ENCODE data around the gene DBH.

Gene DBH

DNA sequence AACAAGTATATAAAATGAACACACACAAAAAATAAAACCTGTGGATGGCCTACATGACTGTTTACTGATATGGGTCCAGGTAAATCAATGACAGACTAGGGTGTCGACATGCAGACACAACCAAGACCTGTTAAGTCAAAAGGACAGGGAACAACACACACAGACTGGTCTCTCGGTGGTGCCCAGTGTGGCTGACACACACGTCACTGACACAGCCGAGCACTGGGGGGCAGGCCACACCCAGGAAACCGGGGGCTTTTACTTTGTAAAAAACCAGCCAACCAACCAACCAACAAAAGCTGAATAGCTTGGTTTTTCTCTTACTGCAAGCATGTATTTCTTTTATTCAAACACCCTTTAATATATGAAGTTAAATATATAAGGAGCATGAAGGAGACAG, 31.9 kb upstream of the DBH start:
- DNase-seq (ENCODE audit: low read depth), result peak; percentile 15

DNA sequence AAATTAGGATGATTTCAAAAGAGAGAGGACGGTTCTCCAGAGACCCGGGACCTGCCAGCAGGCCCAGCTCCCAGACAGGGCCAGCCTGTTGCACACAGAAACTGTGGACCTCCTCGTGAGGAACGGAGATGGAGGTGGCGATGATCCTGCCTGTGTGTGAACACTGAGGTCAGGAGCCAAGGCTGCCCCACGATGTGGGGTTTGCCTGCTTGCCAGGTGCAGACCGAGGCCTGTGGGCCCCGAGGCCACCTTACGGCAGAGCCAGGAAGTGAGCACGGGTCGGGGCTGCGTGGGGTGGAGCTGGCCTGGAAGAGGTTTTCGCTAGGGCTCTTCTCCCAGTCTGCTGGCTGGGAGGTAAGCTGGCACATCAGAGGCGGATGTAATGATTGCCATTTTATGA, 31.3 kb upstream of the DBH start:
- no peak for DNase-seq (ENCODE audit: low read depth)

DNA sequence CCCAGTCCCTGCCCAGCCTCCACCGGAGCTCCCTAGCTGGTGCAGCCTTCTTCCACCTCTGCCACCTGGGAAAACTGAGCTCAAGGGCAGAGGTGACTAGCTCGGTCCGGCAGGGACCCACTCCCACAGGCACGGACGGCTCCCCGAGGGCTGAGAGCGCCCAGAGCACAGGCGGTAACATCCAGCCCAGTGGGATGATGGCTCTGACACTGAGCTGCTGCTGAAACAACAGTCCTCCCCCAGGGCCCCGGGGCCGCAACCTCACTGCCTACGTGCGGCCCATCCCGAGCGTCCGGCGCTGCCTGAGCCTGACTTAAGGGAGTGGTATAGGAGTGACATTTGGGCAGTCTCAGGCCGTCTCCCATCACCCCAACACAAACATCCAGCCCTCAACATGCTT, 30.7 kb upstream of the DBH start:
- DNase-seq (ENCODE audit: low read depth), result no peak

DNA sequence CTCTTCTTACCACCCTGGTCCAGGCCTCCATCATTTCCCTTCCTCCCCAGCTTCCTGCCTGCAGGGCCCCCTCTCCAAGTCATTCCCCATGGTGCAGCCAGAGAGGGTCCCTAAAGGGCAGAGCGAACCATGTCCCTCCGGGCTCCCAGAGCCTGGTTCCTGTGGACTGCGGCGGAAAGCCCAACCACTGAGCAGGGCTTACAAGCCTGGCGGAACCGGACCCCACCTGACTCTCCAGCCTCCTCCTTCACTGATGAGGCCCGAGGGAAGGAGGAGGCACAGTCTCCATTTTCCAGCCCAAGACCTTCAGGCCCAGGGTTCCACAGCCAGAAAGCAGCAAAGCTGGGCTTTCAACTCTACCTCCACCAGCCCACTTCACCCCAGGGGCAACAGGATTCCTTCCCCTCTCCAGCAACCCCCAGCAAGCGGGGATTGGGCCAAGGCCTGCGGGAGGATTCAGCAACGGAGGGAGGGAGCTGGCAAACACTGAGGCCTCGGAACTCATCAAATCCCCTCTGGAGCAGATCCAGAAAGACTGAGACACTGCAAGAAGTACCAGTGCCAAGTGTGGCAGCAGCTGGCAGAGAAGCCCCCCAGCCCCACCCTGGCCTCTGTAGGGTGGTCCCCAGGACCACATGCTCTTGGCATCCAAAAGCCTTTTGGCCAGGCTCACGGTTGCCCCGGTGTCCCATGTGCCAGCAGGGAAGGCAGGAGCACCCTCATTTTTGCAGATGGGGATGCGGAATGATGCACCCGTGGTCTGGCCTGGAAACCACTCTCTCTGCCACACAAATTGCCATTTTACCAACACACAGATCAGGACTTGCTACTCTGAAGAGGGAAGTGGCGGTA, 30.1 kb upstream of the DBH start:
- no peak for DNase-seq (ENCODE audit: low read depth)

DNA sequence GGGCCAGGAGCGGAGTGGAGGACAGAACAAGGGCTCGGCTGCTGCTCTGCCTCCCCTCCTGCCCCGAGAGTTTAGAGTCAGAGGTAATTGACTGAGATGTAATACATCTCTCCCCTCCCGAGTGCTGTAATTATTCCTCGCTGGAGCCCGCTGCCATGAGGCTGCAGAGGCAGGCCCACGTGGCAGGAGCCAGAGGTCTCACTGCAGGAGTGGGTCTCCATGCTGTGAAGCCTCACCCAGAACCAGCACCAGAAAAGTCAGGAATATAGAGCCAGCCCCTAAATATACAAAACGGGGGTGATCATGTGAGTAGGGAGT, 29.5 kb upstream of the DBH start:
- DNase-seq (ENCODE audit: low read depth), result no peak

DNA sequence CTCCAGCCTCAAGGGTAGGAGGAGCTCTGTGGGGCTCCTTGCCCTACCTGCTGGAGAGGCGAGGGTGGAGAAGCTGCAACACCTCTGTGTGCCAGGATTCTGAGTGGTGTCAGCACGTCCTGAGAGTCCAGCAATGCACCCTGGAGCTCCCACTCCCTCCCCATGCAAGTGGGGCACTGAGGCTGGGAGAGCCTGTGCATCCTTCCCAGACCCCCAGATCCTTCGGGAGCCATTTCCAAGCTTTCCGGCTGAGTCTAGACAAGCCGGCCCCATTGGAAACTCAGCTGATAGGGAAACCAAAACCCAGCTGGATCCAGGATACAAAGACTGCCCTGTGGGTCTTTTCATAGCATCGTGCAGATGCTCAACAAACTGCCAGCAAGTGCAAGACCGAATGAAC, 28.8 kb upstream of the DBH start:
- DNase-seq (ENCODE audit: low read depth), result no peak

DNA sequence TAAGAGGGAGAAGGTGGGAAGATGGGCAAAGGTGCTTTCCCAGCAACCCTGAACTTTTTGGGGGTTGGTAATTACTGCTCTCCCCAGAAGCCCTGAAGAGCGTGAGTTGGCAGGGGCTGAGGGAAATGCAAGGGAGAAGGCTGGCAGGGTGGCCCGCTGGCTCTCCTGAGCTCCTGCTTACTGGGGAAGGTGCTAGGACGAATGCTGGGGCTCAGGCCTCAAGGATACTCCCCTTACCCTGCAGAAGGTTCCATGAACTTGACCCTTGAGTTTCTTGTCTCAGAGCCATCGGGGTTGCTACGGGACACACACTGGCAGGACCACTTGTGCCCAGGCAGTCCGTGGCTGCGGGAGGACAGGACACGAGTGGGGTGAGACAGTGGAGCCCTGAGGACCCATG, 28.2 kb upstream of the DBH start:
- no peak for DNase-seq (ENCODE audit: low read depth)

DNA sequence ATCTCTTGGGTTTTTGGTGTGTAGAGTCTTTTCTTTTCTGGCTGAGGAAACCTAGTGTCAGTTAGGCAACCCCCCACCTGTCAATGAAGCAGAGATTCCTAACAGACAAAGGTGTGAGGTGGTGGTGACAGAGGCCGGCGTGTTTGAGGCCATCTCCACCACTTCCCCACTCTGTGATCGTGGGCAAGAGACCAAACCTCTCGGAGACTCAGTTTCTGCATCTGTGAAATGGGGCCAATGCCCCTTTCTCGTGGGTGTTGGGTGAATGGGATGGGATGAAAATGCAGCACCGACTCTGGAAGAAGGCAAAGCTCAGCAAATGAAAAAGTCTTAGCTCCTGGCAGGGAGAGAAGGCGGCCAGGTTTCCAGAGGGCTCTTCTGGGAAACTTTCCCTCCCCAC, 27.8 kb upstream of the DBH start:
- DNase-seq (ENCODE audit: low read depth), result no peak

DNA sequence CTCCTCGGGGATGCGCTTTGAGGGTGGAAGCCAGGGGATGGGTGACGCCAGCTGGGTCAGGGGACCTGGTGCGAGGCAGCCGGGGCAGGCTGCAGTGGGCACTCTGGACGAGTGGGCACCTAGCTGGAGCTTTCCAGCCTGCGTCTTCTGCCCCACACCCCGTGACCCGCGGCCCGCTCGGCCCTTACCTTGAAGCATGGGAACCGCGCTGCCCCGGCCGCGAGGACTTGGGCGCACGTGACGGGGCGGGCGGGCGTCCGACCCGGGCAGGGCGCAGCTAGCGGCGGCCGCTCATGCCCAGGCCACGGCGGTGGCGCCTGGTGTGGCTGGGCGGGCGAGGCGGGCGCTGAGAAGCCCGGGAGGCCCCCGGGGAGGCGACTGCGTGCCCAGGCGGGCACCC, 27.3 kb upstream of the DBH start:
- DNase-seq (ENCODE audit: low read depth), result no peak

DNA sequence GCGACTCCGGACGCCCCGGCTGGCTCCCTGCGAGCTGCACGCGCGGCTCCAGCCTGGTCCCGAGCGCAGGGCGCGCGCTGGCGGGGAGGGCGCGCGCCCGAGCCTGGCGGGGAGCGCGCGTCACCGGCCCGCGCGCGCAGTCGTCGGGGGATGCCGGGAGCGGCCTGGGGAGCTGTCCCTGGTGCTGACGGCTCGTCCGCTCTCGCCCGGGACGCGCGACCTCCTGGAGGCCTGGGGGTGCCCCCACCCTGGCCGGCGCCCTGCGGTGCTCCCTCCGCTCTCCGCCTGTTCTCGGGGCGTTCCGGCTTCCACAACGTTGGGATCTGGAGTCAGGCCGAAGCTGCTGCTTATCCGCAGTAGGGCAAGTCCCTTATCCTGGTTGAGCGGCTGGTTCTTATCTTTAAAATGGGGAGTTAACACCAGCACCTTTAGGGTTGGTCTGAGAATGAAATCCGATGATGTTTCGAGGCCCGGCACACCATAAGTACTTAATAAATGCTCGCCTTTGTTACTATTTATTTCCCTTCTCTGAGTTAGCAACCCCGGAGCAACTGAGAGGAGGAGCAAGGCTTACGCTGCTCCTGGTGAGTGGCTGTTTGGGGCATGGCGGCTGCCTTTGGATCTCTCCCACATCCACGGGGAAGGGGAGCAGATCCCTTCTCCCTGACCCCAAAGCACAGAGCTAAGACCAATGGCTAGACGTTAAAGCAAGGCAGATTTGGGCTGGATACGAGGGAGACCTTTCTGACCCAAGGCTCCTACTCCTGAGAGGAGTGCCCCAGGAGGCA, 26.7 kb upstream of the DBH start, which contains the start of gene FAM163B:
TSS of gene FAM163B (minus strand) at position 79 of the 788 bp plus-strand sequence. CDS start 29,166 bp downstream, outside the sequence.
- DNase-seq (ENCODE audit: low read depth), result peak; percentile 34

DNA sequence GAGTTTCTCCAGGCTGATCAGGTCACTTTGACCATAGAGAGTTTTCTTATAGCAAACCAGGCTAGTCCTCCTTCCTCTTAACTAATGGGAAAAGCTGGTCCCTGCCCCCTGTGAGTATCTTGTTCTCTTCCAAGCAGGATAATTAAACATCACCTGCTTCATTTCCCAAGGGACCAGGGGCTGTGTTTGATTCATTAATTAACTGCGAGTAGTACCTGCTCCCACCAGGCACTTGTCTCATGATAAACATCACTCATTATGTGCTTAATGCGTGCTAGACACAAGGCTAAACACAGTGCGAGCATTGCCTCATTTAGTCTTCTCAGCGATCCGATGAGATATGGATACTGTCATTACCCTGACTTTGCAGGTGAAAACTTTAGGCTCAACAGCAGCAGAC, 25.3 kb upstream of the DBH start:
- DNase-seq (ENCODE audit: low read depth), result no peak

DNA sequence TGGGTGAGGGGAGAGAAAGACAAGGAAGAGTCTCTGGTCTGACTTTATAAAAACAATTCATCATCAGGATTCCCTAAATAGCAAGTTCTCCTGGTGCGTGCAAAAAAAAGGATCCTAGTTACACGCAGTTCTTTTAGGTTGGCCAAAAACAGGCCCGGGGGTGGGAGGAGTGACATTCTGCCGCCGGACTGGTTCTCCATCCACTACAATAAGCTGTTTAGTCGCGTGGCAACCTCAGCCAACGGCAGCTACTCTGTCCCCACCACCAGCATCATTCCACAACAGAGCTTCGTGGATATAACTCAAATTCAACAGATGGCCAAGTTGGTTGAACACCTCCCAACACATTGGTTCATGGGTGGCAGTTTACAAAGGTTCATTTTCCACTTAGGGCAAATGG, 24.1 kb upstream of the DBH start:
- no peak for DNase-seq (ENCODE audit: low read depth)

DNA sequence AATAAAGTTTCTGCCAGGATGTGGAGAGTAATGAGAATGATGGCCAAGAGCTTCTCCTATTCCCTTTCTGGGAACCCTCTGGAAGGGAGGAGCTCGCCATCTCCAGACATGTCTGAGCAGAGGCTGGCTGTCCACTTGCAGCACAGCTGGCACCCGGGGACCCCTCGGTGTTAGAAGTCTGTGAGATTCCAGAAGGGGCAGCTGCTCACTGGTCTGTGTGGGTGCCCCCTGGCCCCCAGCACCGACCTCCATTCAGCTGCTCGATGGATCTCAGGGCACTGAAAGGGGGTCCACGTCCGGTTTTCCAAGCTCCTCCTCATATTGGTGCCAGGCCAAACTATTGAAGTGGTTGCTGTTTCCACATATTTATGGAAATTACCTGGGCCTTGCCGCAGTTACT, 23.3 kb upstream of the DBH start:
- no peak for DNase-seq (ENCODE audit: low read depth)

DNA sequence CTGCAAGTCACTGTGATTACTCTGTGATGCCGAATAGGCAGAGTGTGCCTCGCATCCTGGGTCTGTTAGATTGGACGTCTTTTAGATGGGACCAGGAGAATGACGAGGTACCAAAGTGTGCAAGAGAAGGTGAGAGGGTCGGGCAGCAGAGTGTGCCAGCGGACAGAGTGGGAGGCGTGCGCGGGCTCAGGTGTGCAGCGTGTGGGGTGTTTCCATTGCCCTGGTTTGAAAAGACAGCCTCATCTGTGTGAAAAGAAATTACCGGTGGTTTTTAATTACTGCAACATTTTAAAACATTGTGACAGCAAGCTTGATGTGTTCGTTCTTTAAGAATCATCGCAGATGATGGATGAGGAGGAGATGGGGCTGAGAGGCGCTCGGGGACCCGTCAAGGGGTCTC, 22.7 kb upstream of the DBH start:
- DNase-seq (ENCODE audit: low read depth), result no peak

DNA sequence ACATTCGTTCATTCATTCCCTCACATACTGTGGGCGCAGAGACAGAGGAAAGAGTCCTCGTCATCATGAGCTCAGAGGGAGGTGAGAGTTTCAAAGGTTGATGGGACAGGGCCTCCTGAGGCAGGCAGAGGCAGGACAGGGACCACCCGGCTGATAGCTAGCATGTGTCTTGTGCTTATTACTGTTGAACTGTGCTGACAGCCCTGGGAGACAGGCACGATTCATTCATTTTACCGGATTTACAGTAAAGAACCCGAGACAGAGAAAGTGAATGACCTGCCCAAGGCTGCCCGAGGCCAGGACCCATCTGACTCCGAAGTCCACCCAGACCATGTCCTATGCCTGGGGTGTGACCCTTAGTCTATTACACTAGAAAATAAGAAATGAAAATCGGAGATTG, 22.1 kb upstream of the DBH start:
- DNase-seq (ENCODE audit: low read depth), result no peak

DNA sequence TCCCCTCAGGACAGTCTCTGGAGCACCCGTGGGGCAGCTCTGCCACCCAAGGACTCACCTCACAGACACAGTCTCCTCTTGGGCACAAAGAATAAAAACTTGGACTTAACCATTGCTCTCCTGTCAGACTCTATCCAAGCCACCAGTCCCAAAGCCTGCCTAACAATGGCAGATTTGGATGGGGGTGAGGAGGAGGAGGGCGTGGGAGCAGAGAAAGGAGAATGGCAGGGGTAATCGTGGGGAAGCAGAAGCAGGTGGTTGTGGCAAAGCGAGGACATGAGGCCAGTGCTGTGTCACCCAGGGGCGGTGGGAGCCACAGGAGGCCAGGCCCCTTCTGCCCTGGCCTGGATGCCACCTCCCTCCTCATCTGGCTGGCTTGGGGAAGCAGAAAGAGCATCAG, 21.5 kb upstream of the DBH start:
- no peak for DNase-seq (ENCODE audit: low read depth)

DNA sequence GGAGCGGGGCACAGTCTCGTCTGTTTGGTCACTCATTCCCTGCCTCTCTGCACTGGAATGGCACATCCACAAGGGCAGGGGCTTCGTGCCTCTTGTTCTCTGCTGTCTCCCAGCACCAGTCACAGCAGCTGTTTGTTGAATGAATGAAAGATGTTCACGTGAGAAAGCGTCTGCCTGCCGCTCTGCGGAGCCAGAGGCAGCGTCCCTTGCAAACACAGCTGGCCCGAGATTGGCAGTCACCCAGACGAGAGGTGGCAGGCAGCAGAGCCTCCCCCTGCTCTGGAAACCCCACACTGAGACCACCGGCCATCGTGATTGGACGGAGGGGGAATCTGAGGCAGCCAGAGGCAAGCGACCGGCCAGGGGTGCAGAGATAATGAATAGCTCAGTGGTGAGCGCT, 21.0 kb upstream of the DBH start:
- DNase-seq (ENCODE audit: low read depth), result no peak

DNA sequence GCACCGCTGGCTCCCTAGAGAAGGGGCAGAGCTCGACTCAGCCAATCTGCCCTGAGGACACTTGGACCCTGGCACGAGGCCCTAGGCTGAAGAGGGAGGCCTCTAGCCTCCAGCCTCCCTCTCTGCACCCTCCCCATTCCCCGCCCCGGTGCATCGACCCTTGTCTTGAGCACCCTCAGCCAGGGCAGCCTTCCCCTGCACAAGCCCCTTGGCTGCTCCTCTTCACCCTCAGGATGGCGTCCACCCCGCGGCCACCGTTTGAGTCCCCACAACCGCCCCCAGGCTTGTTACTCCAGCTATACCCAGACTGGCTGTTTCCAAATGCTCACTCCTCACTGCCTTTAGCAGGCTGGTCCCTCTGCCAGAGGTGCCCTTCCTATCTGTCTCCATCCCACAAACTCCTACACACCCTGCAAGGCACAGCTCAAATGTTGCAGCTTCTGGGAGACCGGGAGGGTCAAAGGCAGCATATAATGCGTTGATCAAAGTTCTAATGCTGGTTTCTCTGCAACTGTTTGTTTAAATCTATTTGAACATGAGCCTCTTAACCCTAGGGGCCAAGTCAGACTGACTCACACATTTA, 20.5 kb upstream of the DBH start:
- no peak for DNase-seq (ENCODE audit: low read depth)

DNA sequence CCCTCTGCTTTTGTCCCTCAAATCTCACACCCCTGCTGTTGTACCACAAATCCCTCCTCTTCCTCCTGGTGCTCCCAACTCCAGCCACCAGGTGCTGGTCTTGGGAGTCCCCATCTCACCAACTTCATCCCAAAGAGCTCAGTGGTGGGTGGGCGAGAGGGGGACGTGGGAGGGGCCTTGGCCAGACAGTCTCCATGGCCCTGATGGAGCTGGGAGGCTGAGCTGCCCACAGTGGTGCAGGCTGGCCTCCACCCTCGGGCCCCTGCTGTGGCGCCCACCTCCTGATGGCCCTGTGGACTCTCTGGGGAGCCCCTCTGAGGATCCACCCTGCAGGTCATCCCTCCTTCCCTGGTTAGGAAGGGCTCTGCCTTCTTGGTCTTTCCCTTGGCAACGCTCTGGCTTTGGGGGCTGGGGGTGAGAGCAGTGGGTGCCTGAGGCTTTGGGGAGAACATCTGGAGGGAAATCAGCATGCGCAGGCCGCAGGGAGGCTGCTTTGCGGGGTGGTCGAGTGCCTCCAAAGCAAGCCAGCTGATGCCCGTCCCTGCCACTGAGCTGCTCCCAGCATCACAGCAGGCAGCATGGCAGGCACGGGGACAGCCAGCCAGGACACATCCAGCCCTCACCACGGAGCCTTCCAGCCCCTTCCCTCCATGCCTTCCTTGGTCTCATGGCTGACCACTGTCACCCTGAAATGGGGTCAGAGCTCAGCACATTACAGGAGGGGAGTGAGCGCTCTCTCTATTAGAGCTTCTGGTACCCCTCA, 19.3 kb upstream of the DBH start:
- DNase-seq (ENCODE audit: low read depth), result no peak

DNA sequence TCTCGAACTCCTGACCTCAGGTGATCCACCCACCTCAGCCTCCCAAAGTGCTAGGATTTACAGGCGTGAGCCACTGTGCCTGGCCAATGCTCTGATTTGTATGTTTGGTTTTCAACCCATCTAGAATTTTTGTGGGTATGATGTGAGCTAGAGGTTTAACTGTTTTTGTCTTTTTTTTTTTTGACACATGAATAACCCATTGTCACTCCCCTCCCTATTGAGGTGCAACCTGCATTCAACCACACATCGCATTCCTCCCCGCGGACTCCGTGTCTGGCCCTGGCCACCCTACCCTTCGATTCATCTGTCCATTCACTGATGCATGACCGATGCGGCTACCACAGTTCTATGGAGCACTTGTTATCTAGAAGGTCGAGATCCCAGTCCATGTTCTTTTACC, 17.4 kb upstream of the DBH start:
- DNase-seq (ENCODE audit: low read depth), result no peak

DNA sequence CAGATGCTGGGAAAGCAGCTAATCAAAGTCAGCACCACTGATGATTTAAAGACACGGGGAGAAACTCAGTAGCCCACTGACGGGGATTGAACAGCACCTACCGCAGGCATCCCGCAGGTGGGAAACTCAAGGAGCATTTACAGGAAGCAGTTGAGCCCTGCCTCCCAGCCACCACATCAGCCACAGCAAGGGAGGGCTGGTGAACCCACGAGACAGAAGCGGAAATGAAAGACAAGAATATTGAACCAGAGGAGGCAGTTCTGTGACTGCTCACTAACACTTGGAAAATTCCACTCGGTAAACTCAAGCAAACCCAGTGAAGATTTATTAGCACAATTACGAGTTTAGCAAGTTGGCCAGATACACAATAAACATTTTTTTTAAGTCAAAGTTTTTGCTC, 16.4 kb upstream of the DBH start:
- DNase-seq (ENCODE audit: low read depth), result peak; percentile 36

DNA sequence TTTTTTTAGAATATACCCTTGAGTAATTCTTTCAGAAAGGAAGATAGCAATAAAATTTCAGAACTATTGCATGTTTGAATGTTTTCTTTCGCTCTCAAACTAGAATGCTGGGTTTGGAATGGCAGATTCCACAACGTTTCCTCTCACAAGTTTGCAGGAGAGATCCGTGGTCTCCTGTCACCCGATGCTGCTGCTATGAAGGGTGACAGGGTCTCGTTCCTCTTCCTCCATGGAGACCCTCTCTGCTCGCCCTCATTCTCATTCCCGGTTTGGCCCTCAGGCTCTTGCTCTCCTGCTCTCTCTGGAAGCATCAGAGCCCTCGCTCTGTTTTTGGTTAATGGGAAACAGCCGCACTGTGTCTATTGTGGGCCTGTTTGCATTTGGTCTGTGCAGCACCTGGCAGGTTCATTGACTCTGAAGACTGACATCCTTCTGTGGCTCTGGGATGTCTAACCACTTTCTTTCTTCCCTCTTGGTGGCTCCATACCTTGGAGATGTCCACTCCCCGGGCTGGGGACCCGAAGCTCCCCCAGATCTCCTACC, 14.4 kb upstream of the DBH start:
- no peak for DNase-seq (ENCODE audit: low read depth)
